H54 (cell line): ENCODE results near the gene RETREG2.
"Not testable (repeated sequence)": the region's sequence is repeated elsewhere in the genome, so short reads cannot be mapped to it uniquely, and the experiment has no call there.

Source experiments
- DNase-seq: peaks from one replicate; pipeline ENCODE4 v3.0.0; 2011; ENCODE audit warnings: low spot score, mixed read lengths; ENCODE audit not compliant: insufficient read length
- FAIRE-seq: peaks from 3 replicates; lab custom pipeline; 2011; peaks lifted over from hg19 to GRCh38; lab: Jason Lieb, UNC
- POLR2A ChIP-seq: IDR thresholded peaks from 2 replicates; pipeline ENCODE4 v1.6.1; 2011; ENCODE audit warnings: low read depth, mild to moderate bottlenecking, low read length

Gene RETREG2

GRCh38 chr2:219186754-219187456 is 8.8 kb downstream of the RETREG2 start:
- no peak for DNase-seq
- FAIRE-seq, result no peak
- TF ChIP-seq POLR2A, result no peak

GRCh38 chr2:219197388-219197787 is 19.3 kb downstream of the RETREG2 start:
- TF ChIP-seq POLR2A, result no peak
- FAIRE-seq (no peak), DNase-seq (no peak)

GRCh38 chr2:219198974-219199373 is 20.9 kb downstream of the RETREG2 start:
- DNase-seq, result no peak
- FAIRE-seq, result no peak
- TF ChIP-seq POLR2A, result no peak

- DNase-seq, result no peak
- no peak for TF ChIP-seq POLR2A
- no peak for FAIRE-seq
These were observed 21.6 kb downstream of the RETREG2 start for GRCh38 chr2:219199470-219200211.

- DNase-seq, FAIRE-seq: not testable (repeated sequence)
These were observed 22.6 kb downstream of the RETREG2 start for GRCh38 chr2:219200502-219201326.

GRCh38 chr2:219201331-219201730 is 23.3 kb downstream of the RETREG2 start:
- not testable (repeated sequence) for FAIRE-seq, DNase-seq

GRCh38 chr2:219204425-219205164 is 26.5 kb downstream of the RETREG2 start:
- no peak for TF ChIP-seq POLR2A
- FAIRE-seq (no peak), DNase-seq (no peak)

- FAIRE-seq (no peak), DNase-seq (no peak)
- TF ChIP-seq POLR2A, result no peak
These were observed 27.1 kb downstream of the RETREG2 start for GRCh38 chr2:219205165-219205538.

- DNase-seq, result no peak
- no peak for TF ChIP-seq POLR2A
- FAIRE-seq, result no peak
These were observed 27.9 kb downstream of the RETREG2 start for GRCh38 chr2:219205981-219206327.

GRCh38 chr2:219206328-219207133 is 28.5 kb downstream of the RETREG2 start, which contains the start of gene ZFAND2B:
ZFAND2B (plus strand) TSS chr2:219206782; CDS start chr2:219206988, 206 bp downstream.
- DNase-seq, result peak; percentile 94
- peak; percentile 90 for TF ChIP-seq POLR2A
- FAIRE-seq, result no peak

GRCh38 chr2:219207134-219207883 is 29.2 kb downstream of the RETREG2 start:
- FAIRE-seq, result no peak
- TF ChIP-seq POLR2A, result no peak
- DNase-seq, result no peak

GRCh38 chr2:219207884-219208740 is 30.0 kb downstream of the RETREG2 start:
- FAIRE-seq (no peak), DNase-seq (no peak)
- no peak for TF ChIP-seq POLR2A
